GM19240 (cell line): Measurements from ENCODE around the gene SEC24D.

Source experiments
- DNase-seq: peaks from one replicate; pipeline ENCODE4 v3.0.0; 2011; ENCODE audit warnings: low spot score; ENCODE audit not compliant: insufficient read length

SEC24D gene

DNA sequence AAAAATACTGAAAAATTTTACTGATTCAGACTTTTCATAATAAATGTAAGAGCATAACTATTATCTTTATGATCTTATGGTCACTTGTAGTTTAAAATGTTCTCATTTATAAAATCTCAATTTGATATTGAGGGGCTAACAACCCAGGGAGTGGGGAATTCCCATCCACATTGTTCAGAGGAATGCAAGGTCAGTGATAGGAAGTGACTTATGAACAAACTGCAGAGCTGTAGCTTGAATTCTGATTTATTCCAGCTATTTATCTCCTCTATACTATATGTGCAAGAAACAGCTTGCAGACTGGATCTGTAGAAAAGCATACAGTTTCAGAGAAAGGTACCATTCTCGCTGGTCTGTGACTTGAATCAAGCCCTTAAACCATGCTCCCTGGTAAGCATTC, 61.6 kb downstream of the SEC24D start:
- no peak for DNase-seq

- DNase-seq, result no peak
Observed at GRCh38 chr4:118773429-118773792, 62.5 kb downstream of the SEC24D start.

GRCh38 chr4:118772767-118773428, 63.0 kb downstream of the SEC24D start:
- DNase-seq, result no peak

- DNase-seq, result no peak
Observed at GRCh38 chr4:118772081-118772766, 63.7 kb downstream of the SEC24D start.

GRCh38 chr4:118770741-118771187, 65.2 kb downstream of the SEC24D start:
- no peak for DNase-seq

DNA sequence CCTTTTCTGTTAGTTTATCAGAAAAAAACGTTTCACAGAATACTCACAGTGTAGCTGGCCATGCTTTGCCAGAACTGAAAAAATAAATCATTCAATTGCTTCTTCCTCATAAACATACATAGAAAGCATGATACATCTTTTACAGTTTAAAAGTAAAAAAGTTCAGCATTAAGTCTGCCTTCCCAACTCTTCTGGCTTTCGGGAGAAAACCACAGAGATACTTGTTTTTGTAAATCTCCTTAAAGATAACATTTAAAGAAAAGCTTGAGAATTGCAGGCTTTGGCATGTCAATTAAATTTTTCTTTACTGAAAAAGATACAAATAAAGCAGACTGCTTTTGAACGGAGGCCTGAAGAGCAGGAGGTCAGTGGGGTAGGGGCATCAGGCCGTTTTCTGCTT, 66.8 kb downstream of the SEC24D start:
- DNase-seq, result no peak

DNA sequence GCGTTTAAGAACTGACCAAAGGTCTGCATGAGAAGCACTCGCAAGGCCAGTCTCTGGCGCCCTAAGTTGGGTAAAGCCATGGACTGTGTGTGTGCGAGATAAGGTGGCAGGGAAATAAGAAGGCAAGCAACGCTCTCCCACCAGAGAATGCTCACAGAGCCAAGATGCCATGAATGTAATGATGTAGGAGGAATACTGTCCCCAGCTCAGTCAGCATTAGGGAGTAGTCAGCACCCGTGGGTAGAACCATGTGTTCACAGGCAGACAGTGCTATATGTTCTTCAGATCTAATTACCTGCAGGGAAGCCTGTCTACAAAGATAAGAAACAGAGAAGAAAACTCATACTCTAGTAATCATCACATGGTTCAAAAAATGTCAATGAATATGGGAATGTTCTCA, 68.8 kb downstream of the SEC24D start:
- DNase-seq, result no peak

DNA sequence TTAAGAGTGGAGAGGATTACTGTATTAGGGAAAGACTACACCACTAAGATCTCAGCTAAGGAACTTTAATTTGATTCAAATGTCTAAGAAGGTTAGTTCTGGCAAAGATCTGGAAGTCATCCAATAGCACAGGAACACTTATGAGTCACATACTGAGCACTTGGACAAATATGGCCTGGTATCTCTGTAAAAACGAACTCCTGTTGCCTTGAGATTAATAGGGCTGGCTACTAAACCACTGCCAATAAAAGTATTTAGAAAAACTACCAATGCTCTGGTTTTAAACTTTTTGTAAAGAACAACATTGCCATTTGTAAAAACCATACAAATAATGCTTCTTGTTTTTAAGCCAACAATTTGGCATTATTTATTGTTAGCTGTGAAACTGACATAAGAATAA, 70.5 kb downstream of the SEC24D start:
- no peak for DNase-seq

- no peak for DNase-seq
Observed at GRCh38 chr4:118762730-118763477, 73.0 kb downstream of the SEC24D start.

DNA sequence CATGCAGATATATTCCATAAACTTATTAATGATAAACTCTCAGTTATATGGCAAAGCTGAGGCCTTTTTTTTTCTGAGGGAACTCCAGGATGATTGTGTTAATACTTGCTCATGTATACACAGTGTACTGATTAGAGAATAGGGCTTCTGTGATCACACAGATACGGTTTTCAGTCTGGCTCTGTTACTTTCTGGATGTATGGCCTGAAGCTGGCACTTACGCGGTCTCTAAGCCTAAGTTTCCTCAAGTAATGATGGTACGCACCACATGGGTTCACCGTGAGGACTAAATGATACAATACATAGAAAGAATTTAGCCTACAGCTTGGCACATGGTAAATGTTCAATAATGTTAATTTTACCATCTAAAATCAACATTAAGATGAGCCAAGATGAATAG, 73.8 kb downstream of the SEC24D start:
- DNase-seq, result no peak

DNA sequence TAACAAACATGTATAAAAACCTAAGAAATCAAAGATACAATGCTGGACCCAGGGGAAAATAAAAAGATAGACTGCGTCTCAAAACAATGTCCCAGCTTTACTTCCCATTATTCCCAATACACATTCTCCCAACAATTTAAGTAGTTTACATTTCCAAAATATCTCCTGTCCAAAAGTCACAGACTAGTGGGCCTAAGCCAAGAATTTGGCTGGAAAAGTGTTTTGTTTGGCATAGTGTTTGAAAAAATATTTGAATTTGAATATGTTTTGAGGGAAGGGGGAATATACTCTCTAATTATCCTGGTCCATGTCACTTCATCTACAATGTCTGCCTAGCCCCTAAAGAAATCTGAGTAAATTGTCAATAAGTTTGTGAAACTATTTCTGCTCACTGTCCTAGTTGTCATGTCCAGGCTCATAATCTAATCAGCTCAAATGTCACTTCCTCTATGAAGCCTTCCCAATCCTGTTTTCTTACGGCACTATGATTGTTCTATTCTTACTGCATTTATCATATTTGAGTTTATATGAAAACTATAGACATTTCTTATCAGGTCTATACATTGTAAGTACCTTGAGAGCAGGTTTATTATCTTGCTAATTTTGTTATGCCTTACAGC, 74.4 kb downstream of the SEC24D start:
- DNase-seq, result no peak

DNA sequence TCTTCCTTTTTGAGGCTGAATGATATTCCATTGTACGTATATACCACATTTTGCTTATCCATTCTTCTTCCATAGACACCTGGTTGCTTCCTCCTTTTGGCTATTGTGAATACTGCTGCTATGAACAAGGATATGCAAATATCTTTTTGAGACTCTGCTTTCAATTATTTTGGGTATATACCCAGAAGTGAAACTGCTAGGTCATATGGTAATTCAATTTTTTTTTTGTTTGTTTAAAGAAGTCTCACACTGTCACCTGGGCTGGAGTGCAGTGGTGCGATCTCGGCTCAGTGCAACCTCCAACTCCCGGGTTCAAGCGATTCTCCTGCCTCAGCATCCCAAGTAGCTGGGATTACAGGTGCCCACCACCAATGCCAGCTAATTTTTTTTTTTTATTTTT, 75.4 kb downstream of the SEC24D start:
- no peak for DNase-seq

- DNase-seq, result no peak
Observed at GRCh38 chr4:118760092-118760491, 75.8 kb downstream of the SEC24D start.

- no peak for DNase-seq
Observed at GRCh38 chr4:118759481-118759880, 76.4 kb downstream of the SEC24D start.

DNA sequence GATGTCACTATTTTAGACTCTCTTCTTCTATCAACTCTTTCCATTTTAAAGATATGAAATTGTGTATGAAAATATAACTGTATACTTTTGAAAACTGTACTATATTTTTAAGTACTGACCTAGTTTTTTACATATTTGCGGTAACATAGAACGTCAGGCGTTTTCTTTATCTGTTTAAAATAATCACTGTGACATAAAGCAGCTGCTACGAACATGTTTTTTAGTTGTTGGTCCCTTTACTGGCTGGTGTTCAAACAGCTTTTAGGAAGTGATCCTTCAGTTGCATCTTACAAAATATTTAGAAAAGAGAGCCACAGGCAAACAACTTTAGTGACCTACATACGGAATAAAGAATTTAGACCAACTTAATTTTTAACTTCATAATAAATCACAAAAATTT, 77.6 kb downstream of the SEC24D start:
- no peak for DNase-seq

- no peak for DNase-seq
Observed at GRCh38 chr4:118757761-118758251, 78.1 kb downstream of the SEC24D start.

GRCh38 chr4:118756958-118757357, 79.0 kb downstream of the SEC24D start:
- DNase-seq, result no peak

- DNase-seq, result no peak
Observed at GRCh38 chr4:118756429-118756828, 79.5 kb downstream of the SEC24D start.

- DNase-seq, result no peak
Observed at GRCh38 chr4:118755438-118756226, 80.3 kb downstream of the SEC24D start.

DNA sequence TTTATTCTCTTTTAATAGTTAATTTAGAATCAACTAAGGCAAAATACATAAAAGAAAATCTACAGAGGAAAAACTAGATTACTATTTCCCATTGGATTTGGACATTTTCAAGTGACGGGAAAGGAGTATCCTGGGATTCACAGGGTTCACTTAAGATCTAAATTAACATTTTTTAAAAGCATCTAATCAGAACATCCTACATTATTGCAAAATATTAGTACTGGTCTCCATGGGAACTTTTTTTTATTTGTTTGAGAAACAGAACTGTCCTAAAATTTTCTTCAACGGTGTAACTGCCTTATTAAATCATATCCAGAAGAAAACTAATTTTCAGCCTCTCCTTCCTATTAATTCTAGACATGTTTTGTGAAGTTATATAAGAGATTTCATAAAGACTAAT, 81.0 kb downstream of the SEC24D start:
- no peak for DNase-seq

DNA sequence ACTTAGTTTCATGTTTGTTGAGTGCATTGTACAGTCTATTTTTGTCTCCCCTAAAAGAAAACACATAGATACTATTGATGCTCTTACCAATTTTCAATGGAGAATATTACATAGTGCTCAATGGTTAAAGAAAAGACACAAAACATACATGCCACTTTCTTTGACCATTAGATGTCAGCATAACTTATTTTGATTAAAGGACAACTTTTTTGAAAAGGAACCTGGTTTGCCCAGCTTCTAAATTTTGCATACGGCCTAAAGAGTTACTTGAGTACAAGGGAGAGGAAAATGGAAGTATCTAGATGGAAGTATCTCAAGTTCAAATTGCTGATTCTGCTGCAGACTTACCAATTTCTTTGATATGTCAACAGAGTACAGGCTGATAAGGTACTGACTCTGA, 82.2 kb downstream of the SEC24D start:
- DNase-seq, result no peak
